ENCODE measurements around the gene OTUB2. TPM values are rescaled to one million over a fixed set of nuclear protein-coding genes. Genes with fewer than 3 reads are reported as not detected.
"Not testable (repeated sequence)": the region's sequence is repeated elsewhere in the genome, so short reads cannot be mapped to it uniquely, and the experiment has no call there.

Gene OTUB2
- total and polyA plus RNA-seq, 8 donors, result 0.30 to 1.3 (median 0.66) TPM

DNA sequence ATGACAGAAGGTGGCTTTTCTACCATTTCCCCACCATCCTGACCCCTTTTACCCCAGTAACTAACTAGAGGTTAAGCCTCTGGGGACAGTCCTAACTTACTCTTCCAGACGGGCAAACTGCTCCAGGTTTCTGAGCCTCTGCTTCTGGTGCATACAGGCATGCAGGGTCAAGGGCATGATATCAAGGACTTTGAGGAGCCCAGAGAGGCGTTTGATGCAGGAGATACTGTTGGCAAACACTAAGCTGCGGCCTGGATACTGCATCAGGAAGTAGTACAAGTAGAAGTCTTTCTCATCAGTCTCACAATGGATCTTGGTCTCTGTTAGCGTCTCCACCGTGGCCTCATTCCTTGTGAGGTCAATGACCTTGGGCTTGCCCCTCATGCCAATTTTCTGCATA, 33.9 kb downstream of the OTUB2 start:
- ATAC-seq (peak in 1 of 4 donors; percentile 7), FAIRE-seq (no peak), DNase-seq (no peak)
- intact Hi-C loops (cut with DNase I), result no loop called here
- Histone ChIP-seq H3K36me3 (peaks cover 0 to 51% (median 18%) of the 10 kb centered on the region in 3 donors), H3K9me3 (no peaks in the 10 kb centered on the region), H3K27me3 (no peaks in the 10 kb centered on the region), H3K4me3 (no peak overlapping the region), H3K27ac (peak overlapping the region in 3 of 4 donors; percentile 31 to 76 (median 71)), H3K4me1 (peaks cover 27 to 59% (median 51%) of the 10 kb centered on the region in 3 donors)
- WGBS, 2 donors, result 29 to 35% methylated on average over 5 of the region's 5 CpGs
- TF ChIP-seq, protein P1, sequence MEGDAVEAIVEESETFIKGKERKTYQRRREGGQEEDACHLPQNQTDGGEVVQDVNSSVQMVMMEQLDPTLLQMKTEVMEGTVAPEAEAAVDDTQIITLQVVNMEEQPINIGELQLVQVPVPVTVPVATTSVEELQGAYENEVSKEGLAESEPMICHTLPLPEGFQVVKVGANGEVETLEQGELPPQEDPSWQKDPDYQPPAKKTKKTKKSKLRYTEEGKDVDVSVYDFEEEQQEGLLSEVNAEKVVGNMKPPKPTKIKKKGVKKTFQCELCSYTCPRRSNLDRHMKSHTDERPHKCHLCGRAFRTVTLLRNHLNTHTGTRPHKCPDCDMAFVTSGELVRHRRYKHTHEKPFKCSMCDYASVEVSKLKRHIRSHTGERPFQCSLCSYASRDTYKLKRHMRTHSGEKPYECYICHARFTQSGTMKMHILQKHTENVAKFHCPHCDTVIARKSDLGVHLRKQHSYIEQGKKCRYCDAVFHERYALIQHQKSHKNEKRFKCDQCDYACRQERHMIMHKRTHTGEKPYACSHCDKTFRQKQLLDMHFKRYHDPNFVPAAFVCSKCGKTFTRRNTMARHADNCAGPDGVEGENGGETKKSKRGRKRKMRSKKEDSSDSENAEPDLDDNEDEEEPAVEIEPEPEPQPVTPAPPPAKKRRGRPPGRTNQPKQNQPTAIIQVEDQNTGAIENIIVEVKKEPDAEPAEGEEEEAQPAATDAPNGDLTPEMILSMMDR (IDR thresholded peaks at IDR 0.05), result no peak

DNA sequence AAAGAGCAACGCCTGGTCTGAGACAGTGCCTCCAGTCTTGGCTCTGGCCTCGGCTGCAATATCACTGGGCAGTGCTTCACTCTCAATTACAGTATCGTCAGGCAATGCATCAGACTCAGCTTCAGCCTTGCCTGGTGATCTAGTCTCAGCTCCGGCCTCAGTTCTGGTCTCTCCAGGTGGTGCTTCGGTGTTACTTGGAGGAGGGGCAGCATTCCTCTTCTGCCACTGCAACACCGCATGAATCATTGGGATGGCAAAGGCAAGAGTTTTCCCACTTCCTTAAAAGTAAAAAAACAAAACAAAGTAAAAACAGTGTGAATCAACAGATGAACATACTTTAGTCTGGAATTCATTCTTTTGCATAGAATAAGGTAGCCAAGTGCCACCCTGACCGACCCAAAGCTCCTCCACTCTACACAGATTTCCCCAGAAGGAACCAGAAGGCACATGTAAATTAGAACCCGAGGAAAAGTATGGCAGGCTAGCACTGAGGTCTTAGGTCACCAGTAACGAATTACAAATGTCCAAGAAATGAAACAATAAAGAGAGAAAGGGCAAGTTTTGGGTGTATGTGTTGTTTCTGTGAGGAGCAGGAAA, 36.3 kb downstream of the OTUB2 start:
- H3K27me3 ChIP-seq, result no peaks in the 10 kb centered on the region
- TF ChIP-seq, protein P1 (IDR thresholded peaks at IDR 0.05), result no peak
- intact Hi-C loops (cut with DNase I), result no loop called here
- H3K27ac ChIP-seq, result peak overlapping the region in 1 of 4 donors; percentile 34
- DNase-seq (no peak), FAIRE-seq (no peak), ATAC-seq (no peak)
- peaks cover 27 to 66% (median 56%) of the 10 kb centered on the region in 3 donors for H3K4me1 ChIP-seq
- H3K4me3 ChIP-seq, result no peak overlapping the region
- H3K9me3 ChIP-seq, result no peaks in the 10 kb centered on the region
- WGBS, 2 donors, result 79 to 86% methylated on average over 9 of the region's 9 CpGs
- H3K36me3 ChIP-seq, result peaks cover 0 to 34% (median 7%) of the 10 kb centered on the region in 3 donors

DNA sequence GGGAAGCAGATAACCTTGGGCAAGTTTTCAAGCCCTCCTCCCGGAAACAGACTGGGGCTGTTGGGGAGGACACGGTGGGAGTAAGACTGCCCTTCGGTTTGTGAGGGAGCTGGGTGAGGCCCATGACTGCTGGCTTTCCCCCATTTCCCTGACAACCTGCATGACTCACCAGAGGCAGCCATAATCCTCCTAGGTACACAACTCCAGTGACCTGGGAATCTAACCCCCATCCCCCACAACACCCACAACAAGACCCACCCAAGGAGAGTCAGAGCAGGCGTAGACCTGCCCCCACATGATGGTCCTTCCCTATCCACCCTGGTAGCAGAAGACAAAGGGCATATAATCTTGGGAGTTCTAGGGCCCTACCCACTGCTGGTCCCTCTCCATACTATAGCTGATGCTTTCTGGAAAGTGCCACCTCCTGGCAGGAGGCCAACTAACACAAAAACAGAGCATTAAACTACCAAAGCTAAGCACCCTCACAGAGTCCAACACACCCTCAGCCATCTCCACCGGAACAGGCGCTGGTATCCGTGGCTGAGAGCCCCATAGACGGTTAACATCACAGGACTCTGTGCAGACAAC, 40.0 kb downstream of the OTUB2 start:
- H3K27ac ChIP-seq, result peak overlapping the region; percentile 28 to 83 (median 53)
- TF ChIP-seq, protein P1 (IDR thresholded peaks at IDR 0.05), result no peak
- peak; percentile 82 to 91 (median 86) for ATAC-seq

DNA sequence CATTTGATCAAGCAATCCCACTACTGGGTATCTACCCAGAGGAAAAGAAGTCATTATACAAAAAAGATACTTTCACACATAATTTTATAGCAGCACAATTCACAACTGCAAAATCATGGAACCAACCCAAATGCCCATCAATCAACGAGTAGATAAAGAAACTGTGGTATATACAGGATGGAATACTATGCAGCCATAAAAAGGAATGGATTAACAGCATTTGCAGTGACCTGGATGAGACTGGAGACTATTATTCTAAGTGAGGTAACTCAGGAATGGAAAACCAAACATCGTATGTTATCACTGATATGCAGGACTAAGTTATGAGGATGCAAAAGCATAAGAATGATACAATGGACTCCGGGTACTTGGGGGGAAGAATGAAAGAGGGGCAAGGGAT, 45.9 kb downstream of the OTUB2 start:
- H3K4me3 ChIP-seq; intact Hi-C loops (cut with DNase I); H3K27ac ChIP-seq; ATAC-seq; DNase-seq; FAIRE-seq; H3K27me3 ChIP-seq; H3K9me3 ChIP-seq; H3K36me3 ChIP-seq: not testable (repeated sequence)
- peaks cover 0 to 15% (median 8%) of the 10 kb centered on the region in 3 donors for H3K4me1 ChIP-seq
- 88 to 95% methylated on average over 3 of the region's 3 CpGs for WGBS, 2 donors

More for the DNA sequence above, 40.0 kb downstream of the OTUB2 start:
- FAIRE-seq, result no peak
- intact Hi-C loops (cut with DNase I), result no loop called here
- H3K4me3 ChIP-seq, result no peak overlapping the region
- peaks cover 7 to 38% (median 27%) of the 10 kb centered on the region in 3 donors for H3K4me1 ChIP-seq
- H3K27me3 ChIP-seq, result no peaks in the 10 kb centered on the region
- H3K36me3 ChIP-seq, result peaks cover 0 to 17% (median 3%) of the 10 kb centered on the region in 3 donors
- H3K9me3 ChIP-seq, result no peaks in the 10 kb centered on the region
- DNase-seq, result peak in 4 of 6 donors; percentile 41 to 65 (median 44)
- 60% methylated on average over 8 of the region's 8 CpGs for WGBS, 2 donors

DNA sequence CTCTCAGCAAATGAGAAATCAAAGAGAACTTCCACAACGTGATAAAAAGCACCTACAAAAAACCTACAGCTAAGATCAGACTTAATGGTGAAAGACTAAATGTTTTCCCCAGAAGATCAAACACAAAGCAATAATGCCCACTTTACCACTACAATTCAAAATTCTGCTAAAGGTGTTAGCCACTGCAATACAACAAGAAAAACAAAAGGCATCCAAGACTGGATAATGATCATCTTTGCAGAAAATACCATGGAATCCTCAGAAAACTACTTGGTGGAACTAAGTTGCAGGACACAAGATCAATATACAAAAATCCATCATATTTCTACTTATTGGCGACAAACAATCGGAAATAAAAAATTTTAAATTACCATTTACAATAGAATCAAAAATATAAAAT, 48.4 kb downstream of the OTUB2 start:
- H3K4me1 ChIP-seq, result peaks cover 0 to 30% (median 29%) of the 10 kb centered on the region in 3 donors
- no peak for ATAC-seq
- intact Hi-C loops (cut with DNase I), result no loop called here
- DNase-seq, result no peak
- TF ChIP-seq, protein P1 (IDR thresholded peaks at IDR 0.05), result no peak
- no peak overlapping the region for H3K27ac ChIP-seq
- no peak for FAIRE-seq
- WGBS, 2 donors, result 95 to 97% methylated on average over 3 of the region's 3 CpGs
- H3K27me3 ChIP-seq, result no peaks in the 10 kb centered on the region
- no peak overlapping the region for H3K4me3 ChIP-seq
- no peaks in the 10 kb centered on the region for H3K9me3 ChIP-seq
- H3K36me3 ChIP-seq, result peaks cover 0 to 6% (median 0%) of the 10 kb centered on the region in 3 donors

Data from pancreas (tissue), 10 donors.